MCF 10A (cell line): Measurements from ENCODE around the gene KCNA1. TPM values are rescaled to one million over a fixed set of nuclear protein-coding genes. Genes with fewer than 3 reads are reported as not detected.

ENCODE experiments used
- BruUV-seq: library from RNA; stranded (reverse); fragments of 400-500 nt; replicated peaks from 2 replicates; lab custom pipeline; 2021; lab: Mats Ljungman, UMichigan
- CTCF ChIA-PET: fragments of 300-600 bp; sonication (Branson Sonifier 250); formaldehyde crosslinking; extraction: SDS; loops from one replicate; lab custom pipeline; 2021; ENCODE audit warnings: antibody characterized with exemption, inconsistent platforms; lab: Yijun Ruan, JAX
- POLR2A ChIA-PET: fragments of 300-600, 350-650 bp; sonication (Branson Sonifier 250); formaldehyde crosslinking; extraction: SDS; loops from one replicate; lab custom pipeline; 2020; ENCODE audit warnings: antibody characterized with exemption, inconsistent platforms; lab: Yijun Ruan, JAX
- DNase-seq: peaks from one replicate; pipeline ENCODE4 v3.0.0-alpha.2; 2018; ENCODE audit not compliant: unreplicated experiment
- H3K27ac Mint-ChIP-seq: one replicate; pipeline ENCODE4 v1.8.0; 2022; ENCODE audit warnings: mild to moderate bottlenecking, low read depth, mixed read lengths; ENCODE audit not compliant: unreplicated experiment
- H3K27me3 Mint-ChIP-seq: one replicate; pipeline ENCODE4 v1.8.0; 2022; ENCODE audit warnings: mixed read lengths; ENCODE audit not compliant: insufficient read depth, unreplicated experiment
- H3K36me3 Mint-ChIP-seq: one replicate; pipeline ENCODE4 v1.8.0; 2022; ENCODE audit warnings: mild to moderate bottlenecking, moderate library complexity, mixed read lengths; ENCODE audit not compliant: insufficient read depth, unreplicated experiment
- H3K4me1 Mint-ChIP-seq: one replicate; pipeline ENCODE4 v1.8.0; 2022; ENCODE audit warnings: mixed read lengths; ENCODE audit not compliant: insufficient read depth, unreplicated experiment
- H3K4me3 Mint-ChIP-seq: one replicate; pipeline ENCODE4 v1.8.0; 2022; ENCODE audit warnings: mild to moderate bottlenecking, moderate library complexity, mixed read lengths; ENCODE audit not compliant: unreplicated experiment
- H3K9me3 Mint-ChIP-seq: one replicate; pipeline ENCODE4 v1.8.0; 2022; ENCODE audit warnings: mixed read lengths; ENCODE audit not compliant: unreplicated experiment
- CTCF ChIP-seq: fragments of 200-600 bp; IDR thresholded peaks from one replicate; pipeline ENCODE4 v1.8.0; 2022; ENCODE audit warnings: antibody characterized with exemption, mild to moderate bottlenecking; ENCODE audit not compliant: unreplicated experiment
- intact Hi-C: fragments of 100-400 bp; cut with micrococcal nuclease; formaldehyde crosslinking; loops from 2 replicates; pipeline ENCODE4 v1.14.1; 2022
- total RNA-seq: library from RNA; stranded (reverse); gene quantifications from 2 replicates; pipeline ENCODE4 v1.2.3, GENCODE V29; 2022

Gene KCNA1
- total RNA-seq, 1 experiment from 2014 or later: not detected

- no TSS peak for BruUV-seq
- Mint-ChIP-seq H3K27ac (no peak overlapping the region), H3K27me3 (no peaks in the 10 kb centered on the region), H3K36me3 (no peaks in the 10 kb centered on the region), H3K4me1 (no peaks in the 10 kb centered on the region), H3K4me3 (no peak overlapping the region), H3K9me3 (peaks cover 24% of the 10 kb centered on the region)
- POLR2A ChIA-PET: no interaction called here
- intact Hi-C loops: no loop called here
- CTCF ChIA-PET: interaction anchor here (1.2 kb wide), 1 partner anchor 100 kb away, joined by 5 read pairs; no protein-coding TSS in a partner anchor
- no peak for TF ChIP-seq CTCF
- DNase-seq: no peak
Measured at GRCh38 chr12:4957761-4958160, 48.1 kb downstream of the KCNA1 start.

DNA sequence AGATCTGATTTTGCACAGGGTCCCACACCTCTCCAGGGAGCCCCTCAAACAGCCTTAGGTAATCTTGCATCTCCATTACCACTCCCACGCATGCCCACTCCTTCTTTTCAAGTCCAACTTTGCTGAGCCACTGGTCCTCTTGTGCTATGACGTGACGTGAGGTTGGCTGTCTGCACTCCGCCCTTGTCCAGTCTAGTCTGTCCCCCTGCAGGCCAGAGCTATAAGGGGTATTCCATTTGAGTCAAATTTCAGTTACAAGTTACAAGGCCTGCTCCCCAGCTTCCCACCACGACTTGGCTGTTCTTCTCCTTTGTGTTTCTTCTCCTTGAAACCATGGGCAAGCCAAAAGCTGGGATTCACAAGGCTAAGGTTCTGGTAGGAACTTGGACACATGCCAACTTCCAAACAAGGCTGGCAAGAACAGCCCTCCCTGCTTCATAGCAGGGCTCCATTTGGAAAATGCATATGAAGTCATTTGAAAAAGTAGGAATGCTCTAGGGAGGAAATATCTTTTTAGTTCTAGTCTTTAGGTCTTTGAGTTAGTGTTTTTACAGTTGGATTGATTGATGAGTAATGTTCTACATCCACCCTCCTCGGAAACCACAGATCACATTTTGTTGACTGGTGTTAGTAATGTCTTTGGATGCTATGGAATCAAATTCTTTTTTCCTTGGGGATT is 49.1 kb downstream of the KCNA1 start:
- H3K27ac Mint-ChIP-seq: no peak overlapping the region
- intact Hi-C loops: no loop called here
- DNase-seq: no peak
- H3K4me1 Mint-ChIP-seq: no peaks in the 10 kb centered on the region
- TF ChIP-seq CTCF: no peak
- no TSS peak for BruUV-seq
- H3K27me3 Mint-ChIP-seq: no peaks in the 10 kb centered on the region
- H3K36me3 Mint-ChIP-seq: no peaks in the 10 kb centered on the region
- peaks cover 24% of the 10 kb centered on the region for H3K9me3 Mint-ChIP-seq
- ChIA-PET CTCF (interaction anchor here (0.8 to 2.3 kb wide), 4 partner anchors 36 to 110 kb away, joined by 3 to 10 read pairs (median 4); no protein-coding TSS in a partner anchor), POLR2A (no interaction called here)
- H3K4me3 Mint-ChIP-seq: no peak overlapping the region

DNA sequence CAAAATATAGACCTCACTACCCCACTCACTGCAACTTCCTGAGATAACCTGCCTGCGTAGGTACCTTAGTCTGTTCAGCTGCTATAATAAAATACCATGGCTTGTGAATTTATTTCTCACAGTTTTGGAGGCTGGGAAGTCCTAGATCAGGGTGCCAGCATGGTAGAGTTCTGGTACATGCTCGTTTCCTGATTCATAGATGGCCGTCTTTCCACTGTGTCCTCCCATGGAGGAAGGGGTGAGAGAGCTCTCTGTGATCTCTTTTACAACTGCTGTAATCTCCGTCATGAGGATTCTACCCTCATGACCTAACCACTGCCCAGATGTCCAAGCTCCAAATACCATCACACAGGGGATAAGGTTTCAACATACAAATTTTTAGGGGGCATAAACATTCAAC is 49.7 kb downstream of the KCNA1 start:
- DNase-seq: no peak
- no peak overlapping the region for H3K27ac Mint-ChIP-seq
- no peaks in the 10 kb centered on the region for H3K36me3 Mint-ChIP-seq
- no peaks in the 10 kb centered on the region for H3K4me1 Mint-ChIP-seq
- ChIA-PET POLR2A (no interaction called here), CTCF (interaction anchor here (0.8 to 2.3 kb wide), 4 partner anchors 36 to 110 kb away, joined by 3 to 10 read pairs (median 3); no protein-coding TSS in a partner anchor)
- H3K9me3 Mint-ChIP-seq: peaks cover 24% of the 10 kb centered on the region
- no peak overlapping the region for H3K4me3 Mint-ChIP-seq
- no peak for TF ChIP-seq CTCF
- H3K27me3 Mint-ChIP-seq: no peaks in the 10 kb centered on the region
- BruUV-seq: no TSS peak
- intact Hi-C loops: no loop called here

GRCh38 chr12:4960030-4960429 is 50.3 kb downstream of the KCNA1 start:
- intact Hi-C loops: no loop called here
- peaks cover 24% of the 10 kb centered on the region for H3K9me3 Mint-ChIP-seq
- H3K4me3 Mint-ChIP-seq: no peak overlapping the region
- ChIA-PET POLR2A (no interaction called here), CTCF (interaction anchor here (0.5 to 2.3 kb wide), 5 partner anchors 21 to 111 kb away, joined by 3 to 10 read pairs (median 3); no protein-coding TSS in a partner anchor)
- no peak for TF ChIP-seq CTCF
- no TSS peak for BruUV-seq
- no peaks in the 10 kb centered on the region for H3K36me3 Mint-ChIP-seq
- no peak overlapping the region for H3K27ac Mint-ChIP-seq
- no peaks in the 10 kb centered on the region for H3K4me1 Mint-ChIP-seq
- no peak for DNase-seq
- no peaks in the 10 kb centered on the region for H3K27me3 Mint-ChIP-seq
